GM12872 (cell line): ENCODE data around the gene CAMK1D.

Source experiments
- TF ChIP-seq, protein P1 (sequence below): IDR thresholded peaks from 3 replicates; pipeline ENCODE4 v1.5.1; 2011; ENCODE audit warnings: low read depth, mild to moderate bottlenecking, low read length, moderate library complexity; ENCODE audit not compliant: insufficient read depth

Gene CAMK1D

GRCh38 chr10:12730809-12731519 is 381.6 kb downstream of the CAMK1D start:
- TF ChIP-seq, protein P1, sequence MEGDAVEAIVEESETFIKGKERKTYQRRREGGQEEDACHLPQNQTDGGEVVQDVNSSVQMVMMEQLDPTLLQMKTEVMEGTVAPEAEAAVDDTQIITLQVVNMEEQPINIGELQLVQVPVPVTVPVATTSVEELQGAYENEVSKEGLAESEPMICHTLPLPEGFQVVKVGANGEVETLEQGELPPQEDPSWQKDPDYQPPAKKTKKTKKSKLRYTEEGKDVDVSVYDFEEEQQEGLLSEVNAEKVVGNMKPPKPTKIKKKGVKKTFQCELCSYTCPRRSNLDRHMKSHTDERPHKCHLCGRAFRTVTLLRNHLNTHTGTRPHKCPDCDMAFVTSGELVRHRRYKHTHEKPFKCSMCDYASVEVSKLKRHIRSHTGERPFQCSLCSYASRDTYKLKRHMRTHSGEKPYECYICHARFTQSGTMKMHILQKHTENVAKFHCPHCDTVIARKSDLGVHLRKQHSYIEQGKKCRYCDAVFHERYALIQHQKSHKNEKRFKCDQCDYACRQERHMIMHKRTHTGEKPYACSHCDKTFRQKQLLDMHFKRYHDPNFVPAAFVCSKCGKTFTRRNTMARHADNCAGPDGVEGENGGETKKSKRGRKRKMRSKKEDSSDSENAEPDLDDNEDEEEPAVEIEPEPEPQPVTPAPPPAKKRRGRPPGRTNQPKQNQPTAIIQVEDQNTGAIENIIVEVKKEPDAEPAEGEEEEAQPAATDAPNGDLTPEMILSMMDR = no peak

DNA sequence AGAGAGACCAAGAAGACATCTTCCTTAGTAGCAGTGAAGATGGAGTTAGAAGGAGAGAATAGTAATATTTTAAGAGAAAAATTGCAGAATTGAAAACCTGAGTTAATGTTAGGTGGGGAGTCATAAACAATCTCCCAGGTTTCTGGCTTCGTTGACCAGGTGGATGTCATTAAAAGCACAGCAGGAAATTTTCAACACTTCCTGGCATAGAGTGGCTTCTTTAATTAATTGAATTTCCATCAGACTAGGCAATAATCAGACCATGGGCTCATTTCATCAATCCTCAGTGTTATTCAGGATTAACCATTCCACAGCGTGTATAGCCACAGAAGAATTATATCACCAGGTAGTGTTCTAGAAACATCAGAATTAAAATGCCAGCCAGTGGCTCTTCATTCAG is 383.9 kb downstream of the CAMK1D start:
- TF ChIP-seq, protein P1 = no peak

DNA sequence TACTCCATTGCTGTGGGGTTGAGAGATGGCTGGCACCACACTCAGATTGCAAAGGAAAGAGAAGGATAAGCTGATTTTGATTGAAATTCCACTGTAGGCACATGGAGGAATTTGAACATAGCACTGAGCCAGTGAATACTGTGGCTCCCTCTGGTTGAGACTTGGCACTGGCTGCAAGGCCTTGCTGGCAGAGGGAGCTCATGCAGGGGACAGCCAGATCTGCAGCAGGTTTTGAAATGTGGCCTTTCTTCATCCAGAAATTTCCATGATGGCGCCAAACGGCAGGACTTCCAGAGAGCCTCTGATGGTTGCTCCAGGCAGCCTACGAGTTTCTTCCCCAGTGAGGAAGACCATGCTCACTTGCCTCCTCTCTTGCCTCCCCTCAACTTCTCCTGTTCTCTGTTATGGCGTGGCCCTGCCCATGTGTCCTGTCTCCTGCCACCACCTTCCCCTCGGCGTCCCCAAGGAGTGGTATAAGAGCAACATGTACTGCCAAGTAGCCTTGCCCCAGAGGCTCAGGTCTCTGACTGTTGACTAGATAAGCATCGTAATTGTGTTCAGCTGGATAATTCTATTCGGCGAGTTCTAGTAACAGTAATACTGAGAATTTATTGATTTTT is 386.6 kb downstream of the CAMK1D start:
- TF ChIP-seq, protein P1 = no peak

DNA sequence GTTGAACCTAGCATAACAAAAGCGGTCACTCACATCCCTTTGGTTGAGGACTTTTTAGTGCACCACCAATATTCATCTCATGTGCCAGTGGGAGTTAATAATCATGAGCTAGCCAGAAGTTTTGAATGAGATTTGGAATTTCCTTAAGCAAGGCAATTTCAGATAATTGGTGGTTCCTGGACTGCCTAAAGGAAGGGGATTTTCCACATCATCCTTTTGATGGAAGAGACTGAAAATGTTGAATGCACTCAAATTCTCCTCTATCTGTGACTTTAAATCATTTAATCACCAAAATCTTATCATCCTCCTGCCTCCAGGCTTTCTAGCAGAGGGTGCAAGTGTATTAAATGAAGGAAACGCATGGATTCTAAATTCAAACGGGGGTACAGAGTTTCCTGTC is 391.5 kb downstream of the CAMK1D start:
- TF ChIP-seq, protein P1 = no peak

- TF ChIP-seq, protein P1 = no peak
These were observed 392.0 kb downstream of the CAMK1D start for GRCh38 chr10:12741360-12741804.

DNA sequence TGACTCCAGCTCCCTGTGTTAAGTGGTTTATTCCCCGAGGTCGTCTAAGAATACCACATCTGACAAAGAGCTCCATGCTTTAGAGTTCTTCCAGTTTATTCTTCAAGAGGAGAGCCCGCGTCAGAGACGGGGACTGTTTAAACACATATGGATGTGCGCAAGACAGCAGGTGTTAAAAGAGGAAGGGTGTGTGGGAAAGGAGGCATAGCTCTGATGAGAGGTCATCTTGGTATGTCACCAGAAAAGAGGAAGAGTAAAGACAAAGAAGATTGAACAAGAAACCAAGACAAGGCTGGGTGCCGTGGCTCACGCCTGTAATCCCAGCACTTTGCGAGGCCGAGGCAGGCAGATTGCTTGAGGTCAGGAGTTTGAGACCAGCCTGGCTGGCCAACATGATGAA is 393.4 kb downstream of the CAMK1D start:
- TF ChIP-seq, protein P1 = no peak

GRCh38 chr10:12743941-12744340 is 394.6 kb downstream of the CAMK1D start:
- TF ChIP-seq, protein P1 = no peak
